Tibial artery (tissue), 4 donors: ENCODE data around the gene SLC9A9.

Source experiments
- DNase-seq, 2 donors: peaks; one replicate each; pipeline ENCODE4 v3.0.0-alpha.2; 2019
- H3K27ac ChIP-seq, 2 donors: fragments of 200-600 bp; sonication (generic) in 1 of 2; 1 replicate in 1 of 2; 2 replicates in 1 of 2; pipeline ENCODE4 v1.5.1; 2018 to 2019; ENCODE audit warnings: mild to moderate bottlenecking in 1 of 2
- H3K27me3 ChIP-seq, 2 donors: fragments of 200-600 bp; sonication (generic) in 1 of 2; one replicate each; pipeline versions ENCODE4 v1.5.1 to v1.6.0; 2016 to 2019
- H3K36me3 ChIP-seq, 3 donors: fragments of 200-600 bp; sonication (generic) in 2 of 3; one replicate each; pipeline ENCODE4 v1.5.1; 2016 to 2019; ENCODE audit warnings: mild to moderate bottlenecking in 2 of 3
- H3K4me1 ChIP-seq, 4 donors: fragments of 200-600 bp; sonication (generic) in 2 of 4; 1 replicate in 3 of 4; 2 replicates in 1 of 4; pipeline ENCODE4 v1.5.1; 2016 to 2019
- H3K4me3 ChIP-seq, 2 donors: fragments of 200-600 bp; sonication (generic) in 1 of 2; 1 replicate in 1 of 2; 2 replicates in 1 of 2; pipeline ENCODE4 v1.5.1; 2018 to 2019; ENCODE audit warnings: mild to moderate bottlenecking in 2 of 2
- H3K9me3 ChIP-seq, 3 donors: fragments of 200-600 bp; sonication (generic) in 1 of 3; one replicate each; pipeline ENCODE4 v1.5.1; 2016 to 2019
- CTCF ChIP-seq, 2 experiments: fragments of 200-600 bp in 1 of 2; fragments of 450-650 bp in 1 of 2; IDR thresholded peaks; one replicate each; pipeline ENCODE4 v1.5.1; 2017 to 2019; ENCODE audit warnings: antibody characterized with exemption in 2 of 2, mild to moderate bottlenecking in 1 of 2, moderate library complexity in 1 of 2
- intact Hi-C: fragments of 100-400 bp; cut with DNase I; formaldehyde crosslinking; loops from one replicate; pipeline ENCODE4 v1.15.0; 2023; ENCODE audit warnings: low total_unique reads

SLC9A9 gene

GRCh38 chr3:143216709-143217182 lies 631.5 kb downstream of the SLC9A9 start:
- no peak for TF ChIP-seq CTCF (IDR thresholded peaks at IDR 0.05)
- no peak overlapping the region for H3K4me3 ChIP-seq
- DNase-seq = no peak
- H3K9me3 ChIP-seq = no peaks in the 10 kb centered on the region
- H3K4me1 ChIP-seq = no peaks in the 10 kb centered on the region
- intact Hi-C loops = no loop called here
- no peaks in the 10 kb centered on the region for H3K36me3 ChIP-seq
- H3K27me3 ChIP-seq = no peaks in the 10 kb centered on the region
- no peak overlapping the region for H3K27ac ChIP-seq
